HL-60 (cell line): ENCODE results near the gene PRMT3.

Experiments
- DNase-seq, 2 experiments: peaks; one replicate each; pipeline ENCODE4 v3.0.0-alpha.2; 2010 to 2020; ENCODE audit warnings: low read depth in 1 of 2, low spot score in 1 of 2
- H3K27ac ChIP-seq: fragments of 250-450 bp; sonication (Bioruptor Pico); replicated peaks from 2 replicates; pipeline ENCODE4 v1.5.1; 2020; ENCODE audit warnings: mild to moderate bottlenecking, moderate library complexity
- H3K27me3 ChIP-seq: fragments of 250-450 bp; sonication (Bioruptor Pico); 2 replicates; pipeline ENCODE4 v1.5.1; 2021; ENCODE audit warnings: mild to moderate bottlenecking, moderate library complexity; ENCODE audit not compliant: insufficient read depth, poor library complexity, severe bottlenecking
- H3K4me3 ChIP-seq: replicated peaks from 2 replicates; pipeline ENCODE4 v1.5.1; 2011; ENCODE audit warnings: mild to moderate bottlenecking, control low read depth, low read length; ENCODE audit not compliant: insufficient read depth
- CTCF ChIP-seq: IDR thresholded peaks from one replicate; pipeline ENCODE4 v1.5.1; 2011; ENCODE audit warnings: low read length, control low read depth, inconsistent platforms; ENCODE audit not compliant: insufficient read depth
- GABPA ChIP-seq: IDR thresholded peaks from 2 replicates; pipeline ENCODE4 v1.6.1; 2012; ENCODE audit warnings: low read depth
- POLR2AphosphoS5 ChIP-seq: IDR thresholded peaks from 2 replicates; pipeline ENCODE4 v1.6.1; 2012; ENCODE audit warnings: low read depth
- REST ChIP-seq: IDR thresholded peaks from 2 replicates; pipeline ENCODE4 v1.6.1; 2012; ENCODE audit warnings: low read depth; ENCODE audit not compliant: insufficient replicate concordance
- SPI1 ChIP-seq: IDR thresholded peaks from 2 replicates; pipeline ENCODE4 v1.6.1; 2012; ENCODE audit warnings: low read depth, mild to moderate bottlenecking, borderline replicate concordance

The PRMT3 gene

GRCh38 chr11:20458905-20459632 lies 71.6 kb downstream of the PRMT3 start:
- no peak for DNase-seq
- Histone ChIP-seq H3K27ac (no peak overlapping the region), H3K4me3 (no peak overlapping the region), H3K27me3 (no peaks in the 10 kb centered on the region)
- no peak for TF ChIP-seq POLR2AphosphoS5
- no peak for TF ChIP-seq GABPA
- TF ChIP-seq REST, result no peak
- no peak for TF ChIP-seq SPI1
- no peak for TF ChIP-seq CTCF

GRCh38 chr11:20459865-20460264 lies 72.3 kb downstream of the PRMT3 start:
- no peak overlapping the region for H3K27ac ChIP-seq

More at GRCh38 chr11:20459865-20460264, 72.3 kb downstream of the PRMT3 start:
- no peak for TF ChIP-seq REST
- no peak for TF ChIP-seq POLR2AphosphoS5
- no peak for TF ChIP-seq GABPA
- TF ChIP-seq CTCF, result no peak
- TF ChIP-seq SPI1, result no peak
- no peak overlapping the region for H3K4me3 ChIP-seq
- no peak for DNase-seq
- no peaks in the 10 kb centered on the region for H3K27me3 ChIP-seq
